ENCODE data around the gene CCNY. TPM values are rescaled to one million over a fixed set of nuclear protein-coding genes. Genes with fewer than 3 reads are reported as not detected.

CCNY gene
- total RNA-seq = 10 to 100 TPM; 28.7 to 41.0 (median 36.1) TPM

GRCh38 chr10:35336084-35336831, at the start of gene CCNY:
TSS of gene CCNY (plus strand) at chr10:35336509. CDS start at chr10:35337054, 545 bp downstream.
- TF ChIP-seq POLR2AphosphoS5 (IDR thresholded peaks at IDR 0.05) (peak; percentile 58 to 72 (median 67)), POLR2A (IDR thresholded peaks at IDR 0.05) (no peak), CTCF (IDR thresholded peaks at IDR 0.05) (no peak)
- Histone ChIP-seq H3K4me3 (peak within 1 kb of the TSS; percentile 76 to 99 (median 79)), H3K9me3 (no peaks in the 10 kb centered on the region), H3K36me3 (no peaks in the 10 kb centered on the region), H3K27me3 (no peaks in the 10 kb centered on the region), H3K4me1 (peaks cover 0 to 13% of the 10 kb centered on the region in 2 donors), H3K27ac (peak within 1 kb of the TSS; percentile 79 to 88)
- intact Hi-C loops (cut with DNase I; ENCODE audit: low total_unique reads) = no loop called here
- peak; percentile 41 to 74 for DNase-seq (ENCODE audit: low spot score in 2 of 2)

DNA sequence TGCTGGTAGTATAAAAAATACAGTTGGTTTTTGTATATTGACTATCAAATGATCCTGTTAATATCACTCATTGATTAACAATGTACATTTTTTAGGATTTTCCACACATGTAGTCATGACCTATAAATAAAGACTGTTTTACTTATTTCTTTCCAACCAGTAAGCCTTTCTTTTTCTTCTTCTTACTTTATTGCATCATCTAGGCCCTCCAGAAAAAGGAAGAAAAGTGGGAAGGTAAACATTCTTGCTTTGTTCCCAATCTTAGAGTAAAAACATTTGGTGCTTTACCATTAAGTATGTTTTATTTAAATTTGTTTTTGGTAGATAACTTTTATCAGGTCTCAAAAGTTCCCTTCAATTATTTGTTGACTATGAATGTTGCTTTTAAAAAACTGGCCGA, 47.1 kb upstream of the CCNY start:
- H3K9me3 ChIP-seq = no peaks in the 10 kb centered on the region
- H3K27ac ChIP-seq = no peak overlapping the region
- no peaks in the 10 kb centered on the region for H3K27me3 ChIP-seq
- H3K36me3 ChIP-seq = no peaks in the 10 kb centered on the region
- H3K4me1 ChIP-seq = no peaks in the 10 kb centered on the region
- DNase-seq (ENCODE audit: low spot score in 2 of 2) = no peak
- TF ChIP-seq CTCF (IDR thresholded peaks at IDR 0.05) (no peak), POLR2A (IDR thresholded peaks at IDR 0.05) (no peak), POLR2AphosphoS5 (IDR thresholded peaks at IDR 0.05) (no peak)
- no peak overlapping the region for H3K4me3 ChIP-seq
- intact Hi-C loops (cut with DNase I; ENCODE audit: low total_unique reads) = no loop called here

GRCh38 chr10:35294506-35294905, 41.8 kb upstream of the CCNY start:
- Histone ChIP-seq H3K27ac (no peak overlapping the region), H3K4me1 (no peaks in the 10 kb centered on the region), H3K27me3 (no peaks in the 10 kb centered on the region), H3K9me3 (no peaks in the 10 kb centered on the region), H3K36me3 (no peaks in the 10 kb centered on the region), H3K4me3 (no peak overlapping the region)
- DNase-seq (ENCODE audit: low spot score in 2 of 2) = no peak
- TF ChIP-seq POLR2A (IDR thresholded peaks at IDR 0.05) = no peak
- TF ChIP-seq CTCF (IDR thresholded peaks at IDR 0.05) = no peak
- TF ChIP-seq POLR2AphosphoS5 (IDR thresholded peaks at IDR 0.05) = no peak
- intact Hi-C loops (cut with DNase I; ENCODE audit: low total_unique reads) = no loop called here

- Histone ChIP-seq H3K4me3 (no peak overlapping the region), H3K9me3 (no peaks in the 10 kb centered on the region), H3K4me1 (no peaks in the 10 kb centered on the region), H3K27ac (no peak overlapping the region), H3K27me3 (no peaks in the 10 kb centered on the region), H3K36me3 (no peaks in the 10 kb centered on the region)
- intact Hi-C loops (cut with DNase I; ENCODE audit: low total_unique reads) = no loop called here
- TF ChIP-seq POLR2A (IDR thresholded peaks at IDR 0.05) (no peak), CTCF (IDR thresholded peaks at IDR 0.05) (no peak)
- no peak for DNase-seq (ENCODE audit: low spot score in 2 of 2)
Observed at GRCh38 chr10:35299016-35299415, 37.3 kb upstream of the CCNY start.

GRCh38 chr10:35300063-35300699, 36.1 kb upstream of the CCNY start:
- H3K36me3 ChIP-seq = no peaks in the 10 kb centered on the region
- TF ChIP-seq POLR2AphosphoS5 (IDR thresholded peaks at IDR 0.05) (no peak), CTCF (IDR thresholded peaks at IDR 0.05) (no peak), POLR2A (IDR thresholded peaks at IDR 0.05) (no peak)
- H3K9me3 ChIP-seq = no peaks in the 10 kb centered on the region
- no peak overlapping the region for H3K4me3 ChIP-seq
- H3K27ac ChIP-seq = no peak overlapping the region
- no peaks in the 10 kb centered on the region for H3K27me3 ChIP-seq
- no peak for DNase-seq (ENCODE audit: low spot score in 2 of 2)
- H3K4me1 ChIP-seq = no peaks in the 10 kb centered on the region
- intact Hi-C loops (cut with DNase I; ENCODE audit: low total_unique reads) = no loop called here
